H1 (cell line): ENCODE measurements around the gene TECPR2.

Source experiments
- CBX5 ChIP-seq: fragments of 300-800, 300-1000 bp; sonication (generic); IDR thresholded peaks from 2 replicates; pipeline ENCODE4 v1.7.1; 2016; ENCODE audit warnings: antibody characterized with exemption, low read length, low read depth
- CHD1 ChIP-seq: IDR thresholded peaks from 2 replicates; pipeline ENCODE4 v1.6.1; 2012; ENCODE audit warnings: low read depth, low read length, improper control_type of control experiment
- EZH2 ChIP-seq: fragments of 200-600 bp; sonication (generic); IDR thresholded peaks from 2 replicates; pipeline ENCODE4 v1.7.1; 2012; ENCODE audit warnings: low read depth, mild to moderate bottlenecking, moderate library complexity, low read length, inconsistent platforms; ENCODE audit not compliant: severe bottlenecking
- JUN ChIP-seq: IDR thresholded peaks from 2 replicates; pipeline ENCODE4 v1.6.1; 2011; ENCODE audit warnings: low read depth, mild to moderate bottlenecking, improper control_type of control experiment, low read length
- POLR2A ChIP-seq, 2 experiments: IDR thresholded peaks; 1 replicate in 1 of 2; 2 replicates in 1 of 2; pipeline ENCODE4 v1.6.1; 2011; ENCODE audit warnings: low read depth in 2 of 2, low read length in 2 of 2, mild to moderate bottlenecking in 2 of 2; ENCODE audit errors: control extremely low read depth in 1 of 2
- POLR2AphosphoS5 ChIP-seq: IDR thresholded peaks from 2 replicates; pipeline ENCODE4 v1.6.1; 2011; ENCODE audit warnings: low read depth, low read length
- RAD21 ChIP-seq, 2 experiments: IDR thresholded peaks in 1 of 2; conservative IDR thresholded peaks in 1 of 2; 2 replicates each; pipeline ENCODE4 v1.6.1; 2011; ENCODE audit warnings: low read depth in 2 of 2, low read length in 2 of 2, improper control_type of control experiment in 1 of 2, inconsistent platforms in 1 of 2, mild to moderate bottlenecking in 1 of 2, moderate library complexity in 1 of 2
- TBP ChIP-seq: IDR thresholded peaks from 2 replicates; pipeline ENCODE4 v1.6.1; 2011; ENCODE audit warnings: low read depth, low read length, improper control_type of control experiment
- TF ChIP-seq, protein P1 (sequence below), 3 experiments: IDR thresholded peaks; 1 replicate in 2 of 3; 2 replicates in 1 of 3; pipeline versions ENCODE4 v1.5.1 to v1.6.1; 2011; ENCODE audit warnings: low read length in 3 of 3, mild to moderate bottlenecking in 3 of 3, inconsistent platforms in 2 of 3, low read depth in 1 of 3, moderate library complexity in 1 of 3; ENCODE audit not compliant: insufficient read depth in 1 of 3; ENCODE audit errors: control extremely low read depth in 1 of 3

DNA sequence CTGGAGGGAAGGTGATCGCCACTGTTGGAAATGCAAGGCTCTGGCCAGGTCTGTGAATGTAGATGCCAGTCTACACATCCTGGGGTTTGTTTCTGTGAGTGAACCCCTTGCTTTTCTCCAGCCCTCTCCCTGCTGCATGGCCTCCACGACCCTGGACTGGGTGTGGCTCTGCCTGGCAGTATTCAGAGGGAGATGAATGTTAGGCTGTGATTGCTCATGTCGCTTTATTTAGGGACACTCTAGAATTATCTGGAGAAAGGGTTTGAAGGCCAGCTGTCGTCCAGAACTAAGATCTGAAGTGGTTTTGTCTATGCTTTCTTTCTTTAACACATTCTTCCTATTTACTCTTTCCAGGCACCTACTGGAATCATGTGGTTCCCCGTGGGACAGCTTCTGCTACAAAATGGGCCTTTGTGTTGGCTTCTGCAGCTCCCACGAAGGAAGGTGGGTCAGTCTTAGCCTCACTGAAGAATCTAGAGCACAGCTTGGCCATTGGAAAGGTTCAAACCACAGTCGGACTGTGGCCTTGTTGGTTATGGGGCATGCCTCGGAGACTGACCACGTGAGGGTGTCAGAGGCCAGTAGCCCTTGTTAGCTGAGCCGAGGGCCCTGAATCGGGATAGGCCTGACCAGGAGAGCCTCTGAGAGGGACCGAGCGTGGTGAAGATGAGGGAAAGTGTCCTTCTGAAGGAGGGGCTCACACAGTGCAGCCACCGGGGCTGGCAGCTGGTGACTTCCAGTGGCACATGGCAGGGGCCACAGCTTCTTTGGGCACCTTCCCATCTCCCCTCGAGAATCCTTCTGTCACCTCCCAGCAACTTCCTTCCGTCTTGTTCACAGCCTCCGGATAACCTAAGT, 87.7 kb downstream of the TECPR2 start:
- no peak for TF ChIP-seq CBX5
- no peak for TF ChIP-seq EZH2
- no peak for TF ChIP-seq CHD1
- TF ChIP-seq TBP: no peak
- TF ChIP-seq, protein P1, sequence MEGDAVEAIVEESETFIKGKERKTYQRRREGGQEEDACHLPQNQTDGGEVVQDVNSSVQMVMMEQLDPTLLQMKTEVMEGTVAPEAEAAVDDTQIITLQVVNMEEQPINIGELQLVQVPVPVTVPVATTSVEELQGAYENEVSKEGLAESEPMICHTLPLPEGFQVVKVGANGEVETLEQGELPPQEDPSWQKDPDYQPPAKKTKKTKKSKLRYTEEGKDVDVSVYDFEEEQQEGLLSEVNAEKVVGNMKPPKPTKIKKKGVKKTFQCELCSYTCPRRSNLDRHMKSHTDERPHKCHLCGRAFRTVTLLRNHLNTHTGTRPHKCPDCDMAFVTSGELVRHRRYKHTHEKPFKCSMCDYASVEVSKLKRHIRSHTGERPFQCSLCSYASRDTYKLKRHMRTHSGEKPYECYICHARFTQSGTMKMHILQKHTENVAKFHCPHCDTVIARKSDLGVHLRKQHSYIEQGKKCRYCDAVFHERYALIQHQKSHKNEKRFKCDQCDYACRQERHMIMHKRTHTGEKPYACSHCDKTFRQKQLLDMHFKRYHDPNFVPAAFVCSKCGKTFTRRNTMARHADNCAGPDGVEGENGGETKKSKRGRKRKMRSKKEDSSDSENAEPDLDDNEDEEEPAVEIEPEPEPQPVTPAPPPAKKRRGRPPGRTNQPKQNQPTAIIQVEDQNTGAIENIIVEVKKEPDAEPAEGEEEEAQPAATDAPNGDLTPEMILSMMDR (IDR thresholded peaks at IDR 0.05; ENCODE audit: control extremely low read depth in 1 of 3, insufficient read depth in 1 of 3, low read depth in 1 of 3, low read length in 3 of 3): no peak
- no peak for TF ChIP-seq POLR2A (IDR thresholded peaks at IDR 0.05; ENCODE audit: control extremely low read depth in 1 of 2, low read depth in 2 of 2, low read length in 2 of 2)
- no peak for TF ChIP-seq JUN
- TF ChIP-seq RAD21 (IDR thresholded peaks at IDR 0.05 in 1 of 2, conservative IDR thresholded peaks at IDR 0.05 in 1 of 2; ENCODE audit: low read depth in 2 of 2, low read length in 2 of 2): no peak
- no peak for TF ChIP-seq POLR2AphosphoS5
